ENCODE results near the gene FBXO39. TPM values are rescaled to one million over a fixed set of nuclear protein-coding genes. Genes with fewer than 3 reads are reported as not detected.
"Not testable (repeated sequence)": the region's sequence is repeated elsewhere in the genome, so short reads cannot be mapped to it uniquely, and the experiment has no call there.

The FBXO39 gene
- total RNA-seq (ENCODE audit: unreplicated experiment): not detected
- long read RNA-seq: 0 reads

DNA sequence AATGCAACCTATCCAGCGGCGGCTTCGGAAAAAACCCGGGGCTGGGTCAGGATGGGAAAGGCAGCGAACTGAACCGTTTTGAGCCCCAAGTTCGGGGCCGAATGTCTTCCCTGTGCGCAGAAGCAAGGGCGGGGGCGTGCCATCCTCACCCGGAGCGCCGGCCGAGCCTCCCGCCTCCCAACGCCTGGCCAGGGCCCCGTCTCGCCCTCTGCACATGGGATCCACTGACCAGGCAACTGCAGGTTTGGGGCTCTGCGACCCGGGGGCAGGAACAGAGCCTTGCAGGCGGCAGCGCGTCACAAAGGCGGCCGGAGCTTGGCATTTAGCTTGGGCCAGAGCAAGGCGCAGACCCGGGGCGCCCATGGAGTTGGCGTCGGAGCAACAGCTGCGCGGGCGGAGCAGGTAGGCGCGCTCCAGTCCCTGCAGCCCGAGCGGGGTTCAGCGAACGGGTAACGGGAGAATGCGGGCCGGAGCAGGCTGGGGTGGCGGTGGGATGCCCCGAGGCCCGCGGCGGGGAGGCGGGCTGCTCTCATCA, at the start of gene FBXO39:
Gene FBXO39 (plus strand): TSS at position 345 of the 535 bp plus-strand sequence. CDS start 3,654 bp downstream, outside the sequence.
- Mint-ChIP-seq H3K27me3 (ENCODE audit: unreplicated experiment) (peaks cover 7% of the 10 kb centered on the region), H3K4me1 (ENCODE audit: low read depth, unreplicated experiment) (no peaks in the 10 kb centered on the region), H3K36me3 (ENCODE audit: unreplicated experiment) (peaks cover 12% of the 10 kb centered on the region), H3K9me3 (ENCODE audit: unreplicated experiment) (peaks cover 3% of the 10 kb centered on the region), H3K4me3 (ENCODE audit: unreplicated experiment) (peak within 1 kb of the TSS; percentile 66), H3K27ac (ENCODE audit: unreplicated experiment) (no peak within 1 kb of the TSS)
- TF ChIP-seq, protein P1, sequence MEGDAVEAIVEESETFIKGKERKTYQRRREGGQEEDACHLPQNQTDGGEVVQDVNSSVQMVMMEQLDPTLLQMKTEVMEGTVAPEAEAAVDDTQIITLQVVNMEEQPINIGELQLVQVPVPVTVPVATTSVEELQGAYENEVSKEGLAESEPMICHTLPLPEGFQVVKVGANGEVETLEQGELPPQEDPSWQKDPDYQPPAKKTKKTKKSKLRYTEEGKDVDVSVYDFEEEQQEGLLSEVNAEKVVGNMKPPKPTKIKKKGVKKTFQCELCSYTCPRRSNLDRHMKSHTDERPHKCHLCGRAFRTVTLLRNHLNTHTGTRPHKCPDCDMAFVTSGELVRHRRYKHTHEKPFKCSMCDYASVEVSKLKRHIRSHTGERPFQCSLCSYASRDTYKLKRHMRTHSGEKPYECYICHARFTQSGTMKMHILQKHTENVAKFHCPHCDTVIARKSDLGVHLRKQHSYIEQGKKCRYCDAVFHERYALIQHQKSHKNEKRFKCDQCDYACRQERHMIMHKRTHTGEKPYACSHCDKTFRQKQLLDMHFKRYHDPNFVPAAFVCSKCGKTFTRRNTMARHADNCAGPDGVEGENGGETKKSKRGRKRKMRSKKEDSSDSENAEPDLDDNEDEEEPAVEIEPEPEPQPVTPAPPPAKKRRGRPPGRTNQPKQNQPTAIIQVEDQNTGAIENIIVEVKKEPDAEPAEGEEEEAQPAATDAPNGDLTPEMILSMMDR (IDR thresholded peaks at IDR 0.05; ENCODE audit: partially characterized antibody, unreplicated experiment): no peak
- peak; percentile 38 for DNase-seq

DNA sequence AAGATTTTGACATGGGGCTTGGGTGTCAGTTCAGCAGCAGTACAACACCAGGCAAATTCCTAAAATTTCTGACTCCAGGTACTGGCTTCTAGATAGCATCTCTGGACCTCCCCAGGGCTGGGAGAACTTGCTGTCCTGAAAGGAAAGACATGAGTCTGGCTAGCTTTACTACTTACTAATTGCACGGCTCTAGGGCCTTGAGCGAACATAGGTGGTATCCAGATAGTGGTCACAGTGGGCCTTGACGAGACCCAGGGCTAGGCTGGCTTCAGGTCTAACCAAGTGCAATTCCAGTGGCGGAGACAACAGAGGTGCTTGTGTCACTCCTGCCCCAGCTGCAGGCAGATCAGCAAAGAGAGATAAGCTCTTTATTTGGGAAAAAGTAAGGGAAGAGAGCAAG, 46.5 kb upstream of the FBXO39 start:
- DNase-seq: no peak
- TF ChIP-seq, protein P1 (IDR thresholded peaks at IDR 0.05; ENCODE audit: partially characterized antibody, unreplicated experiment): no peak
- Mint-ChIP-seq H3K27ac (ENCODE audit: unreplicated experiment) (no peak overlapping the region), H3K4me1 (ENCODE audit: low read depth, unreplicated experiment) (no peaks in the 10 kb centered on the region), H3K4me3 (ENCODE audit: unreplicated experiment) (no peak overlapping the region), H3K9me3 (ENCODE audit: unreplicated experiment) (no peaks in the 10 kb centered on the region), H3K36me3 (ENCODE audit: unreplicated experiment) (no peaks in the 10 kb centered on the region), H3K27me3 (ENCODE audit: unreplicated experiment) (peaks cover 8% of the 10 kb centered on the region)

DNA sequence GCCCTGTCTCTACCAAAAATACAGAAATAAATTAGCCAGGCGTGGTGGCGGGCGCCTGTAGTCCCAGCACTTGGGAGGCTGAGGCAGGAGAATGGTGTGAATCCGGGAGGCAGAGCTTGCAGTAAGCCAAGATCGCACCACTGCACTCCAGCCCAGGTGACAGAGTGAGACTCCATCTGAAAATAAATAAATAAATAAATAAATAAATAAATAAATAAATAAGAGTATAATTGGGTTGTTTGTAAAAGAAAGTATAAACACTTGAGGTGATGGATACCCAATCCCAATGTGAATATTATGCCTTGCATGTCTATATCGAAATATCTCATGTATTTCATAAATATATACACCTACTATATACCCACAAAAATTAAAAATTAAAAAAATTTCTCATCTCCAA, 29.4 kb upstream of the FBXO39 start:
- not testable (repeated sequence) for H3K27me3 Mint-ChIP-seq (ENCODE audit: unreplicated experiment); H3K4me3 Mint-ChIP-seq (ENCODE audit: unreplicated experiment); H3K9me3 Mint-ChIP-seq (ENCODE audit: unreplicated experiment); DNase-seq; H3K4me1 Mint-ChIP-seq (ENCODE audit: low read depth, unreplicated experiment); H3K27ac Mint-ChIP-seq (ENCODE audit: unreplicated experiment); H3K36me3 Mint-ChIP-seq (ENCODE audit: unreplicated experiment)

DNA sequence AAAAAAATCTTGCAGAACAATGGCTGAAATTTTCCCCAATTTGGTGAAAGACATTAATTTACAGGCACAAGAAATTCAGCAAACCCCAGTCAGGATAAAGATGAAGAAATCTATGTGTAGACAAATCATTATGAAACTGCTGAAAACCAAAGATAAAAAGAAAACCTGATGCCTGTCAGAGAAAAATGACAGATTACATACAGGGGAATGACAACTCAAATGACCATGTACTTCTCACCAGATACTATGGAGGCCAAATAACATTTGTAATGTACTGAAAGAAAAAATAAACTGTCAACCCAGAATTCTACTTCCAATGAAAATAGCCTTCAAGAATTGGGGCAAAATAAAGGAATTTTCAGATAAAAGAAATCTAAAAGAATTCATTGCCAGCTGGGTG, 27.4 kb upstream of the FBXO39 start:
- no peaks in the 10 kb centered on the region for H3K27me3 Mint-ChIP-seq (ENCODE audit: unreplicated experiment)
- TF ChIP-seq, protein P1 (IDR thresholded peaks at IDR 0.05; ENCODE audit: partially characterized antibody, unreplicated experiment): no peak
- H3K4me3 Mint-ChIP-seq (ENCODE audit: unreplicated experiment): no peak overlapping the region
- no peaks in the 10 kb centered on the region for H3K4me1 Mint-ChIP-seq (ENCODE audit: low read depth, unreplicated experiment)
- no peaks in the 10 kb centered on the region for H3K36me3 Mint-ChIP-seq (ENCODE audit: unreplicated experiment)
- no peak overlapping the region for H3K27ac Mint-ChIP-seq (ENCODE audit: unreplicated experiment)
- DNase-seq: no peak
- H3K9me3 Mint-ChIP-seq (ENCODE audit: unreplicated experiment): no peaks in the 10 kb centered on the region

DNA sequence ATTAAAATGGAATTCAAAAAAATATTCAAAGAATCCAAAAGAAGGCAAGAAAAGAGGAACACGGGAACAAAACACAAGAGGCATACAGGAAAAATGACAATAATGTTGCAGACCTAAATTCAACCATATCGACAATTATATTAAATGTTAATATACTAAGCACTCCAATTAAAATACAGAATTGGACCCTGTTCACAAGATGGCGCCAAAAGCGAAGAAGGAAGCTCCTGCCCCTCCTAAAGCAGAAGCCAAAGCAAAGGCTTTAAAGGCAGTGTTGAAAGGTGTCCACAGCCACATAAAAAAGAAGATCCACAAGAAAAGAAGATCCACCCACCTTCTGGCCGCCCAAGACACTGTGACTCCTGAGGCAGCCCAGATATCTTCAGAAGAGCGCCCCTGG, 26.5 kb upstream of the FBXO39 start:
- H3K27me3 Mint-ChIP-seq (ENCODE audit: unreplicated experiment): no peaks in the 10 kb centered on the region
- no peak overlapping the region for H3K4me3 Mint-ChIP-seq (ENCODE audit: unreplicated experiment)
- H3K4me1 Mint-ChIP-seq (ENCODE audit: low read depth, unreplicated experiment): no peaks in the 10 kb centered on the region
- H3K9me3 Mint-ChIP-seq (ENCODE audit: unreplicated experiment): no peaks in the 10 kb centered on the region
- TF ChIP-seq, protein P1 (IDR thresholded peaks at IDR 0.05; ENCODE audit: partially characterized antibody, unreplicated experiment): no peak
- H3K27ac Mint-ChIP-seq (ENCODE audit: unreplicated experiment): no peak overlapping the region
- DNase-seq: no peak
- H3K36me3 Mint-ChIP-seq (ENCODE audit: unreplicated experiment): no peaks in the 10 kb centered on the region

Data from glutamatergic neuron (in vitro differentiated cells).